Osteocyte (in vitro differentiated cells): ENCODE results near the gene TXNDC11. TPM values are rescaled to one million over a fixed set of nuclear protein-coding genes. Genes with fewer than 3 reads are reported as not detected.

Source experiments
- DNase-seq: peaks from one replicate; pipeline ENCODE4 v3.0.0; 2021; ENCODE audit warnings: mixed read lengths; ENCODE audit not compliant: unreplicated experiment; ENCODE audit errors: extremely low spot score
- H3K27ac Mint-ChIP-seq: one replicate; pipeline ENCODE4 v1.8.0; 2021; ENCODE audit warnings: mild to moderate bottlenecking, mixed read lengths; ENCODE audit not compliant: unreplicated experiment
- H3K27me3 Mint-ChIP-seq: one replicate; pipeline ENCODE4 v1.8.0; 2021; ENCODE audit warnings: mixed read lengths; ENCODE audit not compliant: unreplicated experiment
- H3K36me3 Mint-ChIP-seq: one replicate; pipeline ENCODE4 v1.8.0; 2021; ENCODE audit warnings: mixed read lengths; ENCODE audit not compliant: unreplicated experiment
- H3K4me1 Mint-ChIP-seq: one replicate; pipeline ENCODE4 v1.8.0; 2021; ENCODE audit warnings: mixed read lengths; ENCODE audit not compliant: unreplicated experiment
- H3K4me3 Mint-ChIP-seq: one replicate; pipeline ENCODE4 v1.8.0; 2021; ENCODE audit warnings: mild to moderate bottlenecking, moderate library complexity, mixed read lengths; ENCODE audit not compliant: unreplicated experiment
- H3K9me3 Mint-ChIP-seq: one replicate; pipeline ENCODE4 v1.8.0; 2021; ENCODE audit warnings: mixed read lengths; ENCODE audit not compliant: unreplicated experiment
- total RNA-seq: library from RNA; stranded (reverse); gene quantifications from 2 replicates; pipeline ENCODE4 v1.2.1, GENCODE V29; 2021
- TF ChIP-seq, protein P1 (sequence below): fragments of 200-600 bp; sonication (generic); IDR thresholded peaks from 2 replicates; pipeline ENCODE4 v1.5.0; 2021; ENCODE audit warnings: antibody characterized with exemption, mild to moderate bottlenecking, moderate library complexity

Gene TXNDC11
- total RNA-seq, 1 donor from 2014 or later, result 31.9 TPM

DNA sequence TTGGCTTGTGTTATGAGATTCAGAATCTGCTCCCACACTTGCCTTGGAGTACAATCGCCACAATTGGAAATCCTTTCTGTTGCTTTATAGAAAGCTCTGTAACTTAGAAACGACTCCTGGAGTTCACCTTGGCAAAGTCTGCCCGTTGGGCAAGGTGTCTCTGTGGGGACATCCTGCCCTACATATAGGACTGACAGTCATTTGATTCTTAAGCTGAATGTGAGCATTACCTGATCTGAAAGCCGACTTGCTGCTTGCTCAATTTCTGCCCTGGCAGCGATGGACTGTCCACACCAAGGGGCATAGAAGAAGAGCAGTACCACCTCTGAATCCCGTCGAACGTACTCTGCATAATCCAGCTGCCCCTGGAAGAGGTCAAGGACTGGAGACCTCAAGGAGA, 6.9 kb downstream of the TXNDC11 start:
- Mint-ChIP-seq H3K4me1 (peaks cover 32% of the 10 kb centered on the region), H3K27me3 (no peaks in the 10 kb centered on the region), H3K4me3 (no peak overlapping the region), H3K9me3 (no peaks in the 10 kb centered on the region), H3K36me3 (peaks cover 30% of the 10 kb centered on the region), H3K27ac (no peak overlapping the region)
- TF ChIP-seq, protein P1, sequence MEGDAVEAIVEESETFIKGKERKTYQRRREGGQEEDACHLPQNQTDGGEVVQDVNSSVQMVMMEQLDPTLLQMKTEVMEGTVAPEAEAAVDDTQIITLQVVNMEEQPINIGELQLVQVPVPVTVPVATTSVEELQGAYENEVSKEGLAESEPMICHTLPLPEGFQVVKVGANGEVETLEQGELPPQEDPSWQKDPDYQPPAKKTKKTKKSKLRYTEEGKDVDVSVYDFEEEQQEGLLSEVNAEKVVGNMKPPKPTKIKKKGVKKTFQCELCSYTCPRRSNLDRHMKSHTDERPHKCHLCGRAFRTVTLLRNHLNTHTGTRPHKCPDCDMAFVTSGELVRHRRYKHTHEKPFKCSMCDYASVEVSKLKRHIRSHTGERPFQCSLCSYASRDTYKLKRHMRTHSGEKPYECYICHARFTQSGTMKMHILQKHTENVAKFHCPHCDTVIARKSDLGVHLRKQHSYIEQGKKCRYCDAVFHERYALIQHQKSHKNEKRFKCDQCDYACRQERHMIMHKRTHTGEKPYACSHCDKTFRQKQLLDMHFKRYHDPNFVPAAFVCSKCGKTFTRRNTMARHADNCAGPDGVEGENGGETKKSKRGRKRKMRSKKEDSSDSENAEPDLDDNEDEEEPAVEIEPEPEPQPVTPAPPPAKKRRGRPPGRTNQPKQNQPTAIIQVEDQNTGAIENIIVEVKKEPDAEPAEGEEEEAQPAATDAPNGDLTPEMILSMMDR, result no peak
- no peak for DNase-seq

DNA sequence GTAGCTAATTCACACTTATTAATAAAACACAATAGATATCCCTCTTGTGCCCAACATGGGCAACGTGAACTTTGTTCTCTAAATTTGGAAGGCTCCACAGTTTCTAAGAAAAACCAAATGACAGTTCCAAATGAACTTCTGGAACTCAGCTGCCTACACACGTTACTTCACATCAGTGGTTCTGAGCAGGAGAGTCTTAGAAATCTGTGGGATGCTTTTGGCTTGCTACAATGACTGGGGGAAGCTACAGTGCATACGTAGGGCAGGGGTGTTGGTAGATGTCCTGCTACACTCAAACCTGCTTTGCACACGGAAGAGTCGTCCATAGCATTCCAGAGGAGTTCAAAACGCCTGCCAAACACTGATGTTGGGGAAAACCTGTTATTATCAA, 8.0 kb downstream of the TXNDC11 start:
- DNase-seq, result no peak
- Mint-ChIP-seq H3K27me3 (no peaks in the 10 kb centered on the region), H3K4me1 (peaks cover 22% of the 10 kb centered on the region), H3K27ac (no peak overlapping the region), H3K36me3 (peaks cover 38% of the 10 kb centered on the region), H3K4me3 (no peak overlapping the region), H3K9me3 (no peaks in the 10 kb centered on the region)
- TF ChIP-seq, protein P1, result no peak

DNA sequence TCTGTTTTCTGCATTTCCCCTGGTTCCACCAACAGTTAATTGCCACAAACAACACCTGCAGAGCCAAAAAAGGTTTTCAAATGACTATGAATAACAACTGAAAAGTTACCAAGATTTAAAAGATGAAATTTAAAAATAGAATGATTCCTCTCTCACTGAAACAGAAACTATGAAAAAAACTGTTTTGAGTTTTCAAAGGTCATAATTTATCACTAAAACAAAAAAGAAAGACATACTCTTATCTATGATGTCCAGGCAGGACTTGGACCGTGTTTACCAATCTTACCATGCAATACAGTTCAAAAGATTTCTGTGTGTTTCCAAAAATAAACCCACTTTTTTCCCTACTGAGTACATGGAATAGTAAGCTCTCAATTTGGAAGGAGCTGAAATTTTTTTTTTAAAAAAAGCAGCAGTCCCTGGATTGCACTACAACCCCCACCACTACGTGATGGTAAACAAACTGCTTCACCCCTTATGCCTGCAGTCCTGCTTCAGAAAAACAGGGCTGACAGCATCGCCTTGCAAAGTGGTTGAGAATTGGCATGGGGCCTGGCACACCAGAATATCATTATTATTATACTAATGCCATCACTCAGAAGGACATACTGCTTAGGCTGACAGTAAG, 8.5 kb downstream of the TXNDC11 start:
- no peaks in the 10 kb centered on the region for H3K9me3 Mint-ChIP-seq
- H3K4me3 Mint-ChIP-seq, result no peak overlapping the region
- H3K27ac Mint-ChIP-seq, result peak overlapping the region; percentile 2
- no peak for DNase-seq
- TF ChIP-seq, protein P1, result no peak
- peaks cover 17% of the 10 kb centered on the region for H3K4me1 Mint-ChIP-seq
- peaks cover 43% of the 10 kb centered on the region for H3K36me3 Mint-ChIP-seq
- no peaks in the 10 kb centered on the region for H3K27me3 Mint-ChIP-seq

DNA sequence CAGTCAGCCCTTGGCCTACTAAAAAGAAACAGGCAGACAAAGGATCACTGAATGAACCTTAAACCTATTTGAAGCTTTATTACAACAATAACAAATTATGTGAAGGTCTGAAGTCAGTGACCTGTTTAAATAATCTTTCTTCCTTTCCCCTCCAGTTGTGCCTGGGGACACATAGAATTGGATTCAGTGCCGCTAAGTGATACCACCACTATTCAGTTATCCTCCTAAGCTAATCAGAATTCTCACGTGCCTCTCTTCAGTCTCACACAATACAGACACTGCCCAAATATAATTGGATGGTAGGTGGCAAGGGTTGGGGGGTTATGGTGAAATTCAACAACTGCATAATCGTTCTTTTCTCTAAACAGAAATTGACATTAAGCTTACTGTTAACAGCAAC, 11.4 kb downstream of the TXNDC11 start:
- no peaks in the 10 kb centered on the region for H3K9me3 Mint-ChIP-seq
- no peak overlapping the region for H3K4me3 Mint-ChIP-seq

DNA sequence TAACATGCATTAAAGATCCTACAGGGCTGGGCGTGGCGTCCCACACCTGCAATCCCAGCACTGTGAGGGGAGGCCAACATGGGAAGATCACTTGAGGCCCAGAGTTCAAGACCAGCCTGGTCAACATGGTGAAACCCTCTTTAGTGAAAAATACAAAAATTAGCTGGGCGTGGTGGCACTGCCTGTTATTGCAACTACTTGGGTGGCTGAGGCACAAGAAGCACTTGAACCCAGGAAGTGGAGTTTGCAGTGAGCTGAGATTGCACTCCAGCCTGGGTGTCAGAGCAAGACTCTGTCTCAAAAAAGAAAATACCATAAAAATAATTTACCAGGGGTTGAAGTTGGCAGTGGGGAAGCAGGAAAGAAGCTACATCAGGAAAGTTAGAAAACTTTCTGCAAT, 12.9 kb downstream of the TXNDC11 start:
- Mint-ChIP-seq H3K36me3 (peaks cover 48% of the 10 kb centered on the region), H3K4me3 (no peak overlapping the region), H3K27me3 (no peaks in the 10 kb centered on the region), H3K9me3 (no peaks in the 10 kb centered on the region), H3K4me1 (peaks cover 1% of the 10 kb centered on the region), H3K27ac (no peak overlapping the region)
- TF ChIP-seq, protein P1, result no peak
- DNase-seq, result no peak

More for the DNA sequence above, 11.4 kb downstream of the TXNDC11 start:
- peak; percentile 2 for DNase-seq
- peaks cover 51% of the 10 kb centered on the region for H3K36me3 Mint-ChIP-seq
- H3K27me3 Mint-ChIP-seq, result no peaks in the 10 kb centered on the region
- H3K27ac Mint-ChIP-seq, result no peak overlapping the region
- H3K4me1 Mint-ChIP-seq, result no peaks in the 10 kb centered on the region
- TF ChIP-seq, protein P1, result no peak
